Stimulated activated effector memory CD8-positive, alpha-beta T cell treated with anti-CD3 and anti-CD28 coated beads, Interleukin-12 subunit alpha, Interleukin-12 subunit beta, amount 100 ng/mL, for 72 hours (primary cell): ENCODE results near the gene MYH7B.

Experiments
- ATAC-seq: fragments of 150-1000 bp; cut with Tn5 transposase; 2 replicates; pipeline ENCODE4 v1.10.0; 2021
- DNase-seq, 2 donors: peaks; one replicate each; pipeline ENCODE4 v3.0.0; 2021 to 2022; ENCODE audit warnings: low spot score in 2 of 2
- H3K27ac Mint-ChIP-seq: one replicate; pipeline ENCODE4 v1.8.0; 2022; ENCODE audit warnings: mild to moderate bottlenecking, mixed read lengths
- H3K36me3 Mint-ChIP-seq: one replicate; pipeline ENCODE4 v1.8.0; 2022; ENCODE audit warnings: mild to moderate bottlenecking, mixed read lengths
- H3K4me1 Mint-ChIP-seq: one replicate; pipeline ENCODE4 v1.8.0; 2022; ENCODE audit warnings: mixed read lengths
- H3K4me3 Mint-ChIP-seq: one replicate; pipeline ENCODE4 v1.8.0; 2022; ENCODE audit warnings: mild to moderate bottlenecking, mixed read lengths
- H3K9me3 Mint-ChIP-seq: one replicate; pipeline ENCODE4 v1.8.0; 2022; ENCODE audit warnings: mixed read lengths

MYH7B gene

DNA sequence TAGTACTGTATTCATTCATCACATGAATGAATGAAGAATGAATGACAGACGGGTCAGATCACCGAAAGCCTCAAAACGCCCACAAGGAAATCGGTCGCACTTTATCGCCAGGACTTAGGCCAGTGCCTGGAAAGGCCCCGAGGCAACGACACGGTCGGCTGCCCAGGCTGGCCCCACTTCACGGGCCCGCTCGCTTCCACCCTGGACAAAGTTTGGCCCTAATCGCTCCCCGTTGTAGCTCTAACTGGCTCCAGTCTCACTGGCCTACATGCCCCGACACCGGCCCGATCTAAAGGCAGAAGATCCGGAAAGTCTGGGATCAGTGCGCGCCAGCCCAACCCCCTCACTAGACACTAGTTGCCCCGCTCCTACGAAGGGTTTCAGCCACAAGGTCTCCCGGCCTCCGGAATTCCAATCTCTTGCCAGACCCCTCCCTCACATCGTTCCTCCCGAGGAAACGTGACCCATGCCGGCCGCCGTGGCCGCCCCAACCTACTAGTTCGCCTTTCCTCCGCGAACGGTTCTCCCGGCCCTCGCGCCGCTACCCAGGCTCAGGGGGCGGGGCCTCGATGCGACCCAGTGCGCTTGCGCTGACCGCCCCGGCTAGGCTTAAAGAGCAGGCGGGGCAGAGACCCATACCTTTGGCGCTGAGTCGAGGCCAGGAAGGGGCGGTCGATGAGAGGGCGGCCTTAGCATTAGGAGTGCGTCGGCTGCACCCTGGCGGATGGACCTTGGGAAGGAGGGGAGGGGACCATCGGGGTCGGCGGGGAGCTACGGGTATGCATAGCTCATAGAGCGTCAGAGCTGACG, at the start of gene MYH7B, which contains the start of gene GSS:
MYH7B (plus strand) TSS at position 638 of the 810 bp plus-strand sequence. CDS start 22,138 bp downstream, outside the sequence.
GSS (minus strand) TSS at position 576 of the 810 bp plus-strand sequence. CDS start 3,954 bp downstream, outside the sequence.
- ATAC-seq: peak; percentile 95
- peak within 1 kb of the TSS; percentile 98 for H3K4me3 Mint-ChIP-seq
- DNase-seq: peak; percentile 100
- H3K4me1 Mint-ChIP-seq: peaks cover 38% of the 10 kb centered on the region
- peaks cover 13% of the 10 kb centered on the region for H3K36me3 Mint-ChIP-seq
- H3K27ac Mint-ChIP-seq: peak within 1 kb of the TSS; percentile 99
- H3K9me3 Mint-ChIP-seq: no peaks in the 10 kb centered on the region

- H3K27ac Mint-ChIP-seq: no peak overlapping the region
- H3K9me3 Mint-ChIP-seq: no peaks in the 10 kb centered on the region
- no peak for DNase-seq
- peaks cover 6% of the 10 kb centered on the region for H3K4me1 Mint-ChIP-seq
- H3K4me3 Mint-ChIP-seq: no peak overlapping the region
- no peak for ATAC-seq
- no peaks in the 10 kb centered on the region for H3K36me3 Mint-ChIP-seq
These were observed 47.8 kb upstream of the MYH7B start for GRCh38 chr20:34907616-34908469.

GRCh38 chr20:34915131-34915530, 40.5 kb upstream of the MYH7B start:
- DNase-seq (no peak), ATAC-seq (no peak)
- no peaks in the 10 kb centered on the region for H3K9me3 Mint-ChIP-seq
- no peak overlapping the region for H3K4me3 Mint-ChIP-seq
- H3K27ac Mint-ChIP-seq: peak overlapping the region; percentile 6
- no peaks in the 10 kb centered on the region for H3K36me3 Mint-ChIP-seq
- peaks cover 19% of the 10 kb centered on the region for H3K4me1 Mint-ChIP-seq

DNA sequence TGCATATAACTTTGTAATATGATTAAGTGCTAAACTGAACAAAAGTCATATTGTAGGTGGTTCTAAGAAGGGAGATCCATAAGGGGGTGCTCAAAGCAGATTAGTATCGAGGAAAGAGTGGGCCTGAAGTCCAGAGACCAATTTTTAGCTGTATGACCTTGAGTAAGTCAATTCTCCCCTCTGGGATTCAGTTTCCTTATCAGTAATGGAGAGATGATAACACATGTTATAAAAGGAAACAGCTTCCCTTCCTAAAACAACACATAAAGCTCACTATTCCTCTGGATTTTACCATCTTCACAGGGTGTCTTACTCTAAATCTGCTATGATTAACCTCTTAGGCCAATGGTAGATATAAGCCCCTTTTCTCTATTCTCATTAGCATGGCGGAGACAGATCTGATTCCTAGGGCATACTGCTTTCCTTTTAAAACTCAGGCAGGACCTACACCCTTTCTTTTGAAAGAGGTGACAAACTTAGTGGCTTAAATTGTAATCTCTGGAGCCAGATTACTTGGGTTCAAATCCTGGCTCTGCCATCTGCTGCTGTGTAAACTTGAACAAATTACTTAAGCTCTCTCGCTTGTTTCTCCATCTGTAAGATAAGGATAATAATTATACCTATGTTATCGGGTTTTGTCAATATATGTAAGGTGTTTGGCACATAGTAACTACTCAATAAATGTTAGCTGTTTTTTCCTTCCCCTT, 39.8 kb upstream of the MYH7B start:
- no peak overlapping the region for H3K27ac Mint-ChIP-seq

GRCh38 chr20:34916774-34917354, 38.8 kb upstream of the MYH7B start:
- no peak overlapping the region for H3K27ac Mint-ChIP-seq

More for the DNA sequence above, 39.8 kb upstream of the MYH7B start:
- DNase-seq: no peak
- Mint-ChIP-seq H3K36me3 (no peaks in the 10 kb centered on the region), H3K4me1 (peaks cover 26% of the 10 kb centered on the region), H3K4me3 (no peak overlapping the region), H3K9me3 (no peaks in the 10 kb centered on the region)
- no peak for ATAC-seq

DNA sequence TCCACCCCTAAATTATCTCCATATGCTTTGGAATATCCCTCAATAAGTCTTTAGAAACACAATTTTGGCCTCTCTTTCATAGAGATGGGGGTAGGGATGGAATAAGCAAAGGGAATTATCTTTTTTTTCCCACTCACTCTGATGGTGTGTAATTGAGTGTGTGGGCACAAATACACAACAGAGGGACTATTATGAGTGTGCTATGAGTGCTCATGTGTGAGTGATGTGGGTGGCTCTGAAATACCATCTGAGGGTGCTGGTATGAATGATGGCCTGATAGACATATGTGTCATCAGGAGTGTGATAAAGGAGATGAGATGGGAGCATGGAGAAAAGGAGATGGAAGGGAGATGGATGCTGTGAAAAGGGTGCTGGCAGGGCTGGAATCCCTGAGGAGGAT, 35.6 kb upstream of the MYH7B start:
- DNase-seq: no peak
- no peak overlapping the region for H3K27ac Mint-ChIP-seq
- peaks cover 32% of the 10 kb centered on the region for H3K4me1 Mint-ChIP-seq
- H3K36me3 Mint-ChIP-seq: no peaks in the 10 kb centered on the region
- H3K9me3 Mint-ChIP-seq: no peaks in the 10 kb centered on the region
- H3K4me3 Mint-ChIP-seq: no peak overlapping the region
- ATAC-seq: peak; percentile 82

More at GRCh38 chr20:34916774-34917354, 38.8 kb upstream of the MYH7B start:
- no peaks in the 10 kb centered on the region for H3K36me3 Mint-ChIP-seq
- H3K9me3 Mint-ChIP-seq: no peaks in the 10 kb centered on the region
- H3K4me3 Mint-ChIP-seq: no peak overlapping the region
- peaks cover 32% of the 10 kb centered on the region for H3K4me1 Mint-ChIP-seq
- no peak for DNase-seq
- no peak for ATAC-seq

GRCh38 chr20:34921436-34921835, 34.2 kb upstream of the MYH7B start:
- Mint-ChIP-seq H3K4me1 (peaks cover 39% of the 10 kb centered on the region), H3K36me3 (peaks cover 4% of the 10 kb centered on the region), H3K4me3 (no peak overlapping the region), H3K27ac (no peak overlapping the region), H3K9me3 (no peaks in the 10 kb centered on the region)
- peak; percentile 50 for ATAC-seq
- DNase-seq: no peak

DNA sequence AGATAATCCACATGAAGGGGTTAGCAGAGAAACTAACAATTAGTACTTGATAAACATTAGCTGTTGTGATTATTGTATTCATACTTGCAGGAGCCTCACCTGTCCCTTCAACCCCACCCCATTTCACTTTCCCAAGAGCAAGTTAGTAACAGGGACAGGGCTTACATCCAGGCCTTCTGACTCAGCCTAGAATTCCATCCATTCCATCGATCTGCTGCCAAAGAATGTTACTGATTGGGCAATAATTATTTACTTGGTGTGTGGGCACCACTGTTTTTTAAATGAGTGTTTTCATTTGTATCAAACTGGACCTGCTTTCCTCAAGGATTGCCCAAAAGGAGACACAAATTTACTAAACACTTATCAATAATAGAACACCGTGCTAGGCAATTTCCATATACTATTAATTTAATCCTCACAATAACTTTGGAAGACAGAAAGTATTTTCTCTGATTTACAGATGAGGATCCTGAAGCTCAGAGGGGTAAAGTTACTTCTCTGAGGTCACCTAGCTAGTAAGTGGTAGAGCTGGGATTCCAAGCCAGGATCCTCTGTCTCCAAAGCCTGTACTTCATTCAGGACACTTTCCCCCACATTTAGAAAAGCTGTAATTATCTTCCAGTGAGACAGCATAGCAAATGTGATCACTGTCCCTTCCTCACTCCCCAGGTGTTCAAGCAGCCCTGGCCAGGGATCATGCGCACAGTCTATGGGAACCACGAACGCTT, 32.9 kb upstream of the MYH7B start:
- DNase-seq (no peak), ATAC-seq (no peak)
- Mint-ChIP-seq H3K4me3 (no peak overlapping the region), H3K27ac (no peak overlapping the region), H3K36me3 (peaks cover 4% of the 10 kb centered on the region), H3K4me1 (peaks cover 38% of the 10 kb centered on the region), H3K9me3 (no peaks in the 10 kb centered on the region)

DNA sequence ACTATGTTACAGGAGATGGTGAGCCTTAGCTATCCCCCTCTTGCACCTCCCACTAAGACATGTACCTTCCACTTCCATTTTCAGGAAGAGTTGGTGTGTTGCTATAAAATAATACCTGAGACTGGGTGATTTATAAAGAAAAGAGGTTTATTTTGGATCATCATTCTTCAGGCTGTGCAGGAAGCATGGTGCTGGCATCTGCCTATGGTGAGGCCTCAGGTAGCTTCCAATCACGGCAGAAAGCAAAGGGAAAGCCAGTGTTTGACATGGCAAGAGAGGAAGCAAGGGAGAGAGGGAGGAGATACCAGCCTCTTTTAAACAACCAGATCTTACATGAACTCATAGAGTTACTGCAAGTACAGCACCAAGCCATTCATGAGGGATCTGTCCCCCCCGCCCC, 32.3 kb upstream of the MYH7B start:
- no peak for DNase-seq
- H3K4me3 Mint-ChIP-seq: no peak overlapping the region
- no peaks in the 10 kb centered on the region for H3K9me3 Mint-ChIP-seq
- H3K36me3 Mint-ChIP-seq: peaks cover 4% of the 10 kb centered on the region
- ATAC-seq: no peak
- no peak overlapping the region for H3K27ac Mint-ChIP-seq
- peaks cover 32% of the 10 kb centered on the region for H3K4me1 Mint-ChIP-seq

- H3K36me3 Mint-ChIP-seq: peaks cover 9% of the 10 kb centered on the region
These were observed 30.3 kb upstream of the MYH7B start for GRCh38 chr20:34925341-34925740.

GRCh38 chr20:34925981-34926380, 29.7 kb upstream of the MYH7B start:
- no peak for DNase-seq
- H3K4me1 Mint-ChIP-seq: peaks cover 14% of the 10 kb centered on the region
- H3K27ac Mint-ChIP-seq: peak overlapping the region; percentile 60
- H3K9me3 Mint-ChIP-seq: no peaks in the 10 kb centered on the region
- H3K36me3 Mint-ChIP-seq: peaks cover 16% of the 10 kb centered on the region
- H3K4me3 Mint-ChIP-seq: no peak overlapping the region
- ATAC-seq: no peak

More at GRCh38 chr20:34925341-34925740, 30.3 kb upstream of the MYH7B start:
- DNase-seq (no peak), ATAC-seq (no peak)
- H3K4me1 Mint-ChIP-seq: peaks cover 20% of the 10 kb centered on the region
- peak overlapping the region; percentile 60 for H3K27ac Mint-ChIP-seq
- H3K9me3 Mint-ChIP-seq: no peaks in the 10 kb centered on the region
- H3K4me3 Mint-ChIP-seq: no peak overlapping the region

- Mint-ChIP-seq H3K4me1 (peaks cover 9% of the 10 kb centered on the region), H3K27ac (peak overlapping the region; percentile 60)
- ATAC-seq: no peak
These were observed 29.1 kb upstream of the MYH7B start for GRCh38 chr20:34926581-34926980.

DNA sequence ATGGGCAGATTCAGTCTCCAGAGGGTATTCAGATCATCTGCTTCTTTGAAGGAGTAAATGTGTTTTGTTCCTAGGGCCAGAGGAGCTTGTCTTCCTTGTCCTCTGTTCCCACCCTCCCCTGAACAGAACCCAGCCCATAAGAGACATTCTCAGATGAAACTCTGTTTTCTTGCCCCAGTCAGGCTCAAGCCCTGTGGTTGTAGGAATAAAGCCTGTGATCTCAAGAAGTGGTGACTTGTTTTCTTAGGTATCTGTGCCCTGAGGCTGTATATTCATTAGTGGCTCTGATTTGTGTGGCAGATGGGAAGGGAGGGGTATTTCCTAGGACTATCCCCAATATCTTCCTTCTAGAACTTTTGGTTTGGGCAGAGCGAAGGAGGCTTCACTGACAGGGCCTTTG, 27.9 kb upstream of the MYH7B start:
- DNase-seq: no peak
- Mint-ChIP-seq H3K27ac (peak overlapping the region; percentile 66), H3K36me3 (peaks cover 18% of the 10 kb centered on the region), H3K9me3 (no peaks in the 10 kb centered on the region), H3K4me1 (peaks cover 9% of the 10 kb centered on the region), H3K4me3 (no peak overlapping the region)
- no peak for ATAC-seq

More at GRCh38 chr20:34926581-34926980, 29.1 kb upstream of the MYH7B start:
- no peaks in the 10 kb centered on the region for H3K9me3 Mint-ChIP-seq
- H3K4me3 Mint-ChIP-seq: no peak overlapping the region
- H3K36me3 Mint-ChIP-seq: peaks cover 17% of the 10 kb centered on the region
- DNase-seq: no peak

DNA sequence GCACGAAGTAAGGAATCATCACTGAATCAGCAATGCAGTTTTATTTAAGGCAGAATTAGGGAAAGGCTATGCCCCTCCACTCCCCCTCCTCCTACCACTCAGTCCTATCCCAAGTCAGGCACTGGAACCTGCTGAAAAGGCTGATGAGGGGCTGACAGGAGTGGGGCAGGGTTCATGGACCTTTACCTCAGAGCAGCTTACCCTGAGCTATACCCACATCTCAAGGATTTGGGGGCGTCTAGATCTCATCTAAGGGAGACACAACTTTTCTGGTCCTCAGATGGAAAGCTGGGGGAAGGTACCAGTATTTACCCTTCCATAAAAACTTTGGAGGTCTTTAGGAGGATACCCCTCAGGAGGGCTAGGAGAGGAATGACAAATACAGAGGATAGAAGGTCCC, 27.3 kb upstream of the MYH7B start:
- ATAC-seq (no peak), DNase-seq (no peak)
- Mint-ChIP-seq H3K9me3 (no peaks in the 10 kb centered on the region), H3K36me3 (peaks cover 24% of the 10 kb centered on the region), H3K27ac (peak overlapping the region; percentile 66), H3K4me3 (no peak overlapping the region), H3K4me1 (peaks cover 9% of the 10 kb centered on the region)
